PC-9 (cell line): Measurements from ENCODE around the gene OR7A17.

ENCODE experiments used
- EZH2 ChIP-seq: fragments of 200-600 bp; sonication (generic); IDR thresholded peaks from 2 replicates; pipeline ENCODE4 v1.8.0; 2017; ENCODE audit warnings: antibody characterized with exemption, low read depth
- TF ChIP-seq, protein P1 (sequence below): fragments of 200-600 bp; sonication (generic); conservative IDR thresholded peaks from 2 replicates; pipeline ENCODE4 v1.6.1; 2017; ENCODE audit warnings: mixed run types, antibody characterized with exemption, mild to moderate bottlenecking, moderate library complexity

GRCh38 chr19:14916848-14917247, 30.9 kb upstream of the OR7A17 start:
- TF ChIP-seq, protein P1, sequence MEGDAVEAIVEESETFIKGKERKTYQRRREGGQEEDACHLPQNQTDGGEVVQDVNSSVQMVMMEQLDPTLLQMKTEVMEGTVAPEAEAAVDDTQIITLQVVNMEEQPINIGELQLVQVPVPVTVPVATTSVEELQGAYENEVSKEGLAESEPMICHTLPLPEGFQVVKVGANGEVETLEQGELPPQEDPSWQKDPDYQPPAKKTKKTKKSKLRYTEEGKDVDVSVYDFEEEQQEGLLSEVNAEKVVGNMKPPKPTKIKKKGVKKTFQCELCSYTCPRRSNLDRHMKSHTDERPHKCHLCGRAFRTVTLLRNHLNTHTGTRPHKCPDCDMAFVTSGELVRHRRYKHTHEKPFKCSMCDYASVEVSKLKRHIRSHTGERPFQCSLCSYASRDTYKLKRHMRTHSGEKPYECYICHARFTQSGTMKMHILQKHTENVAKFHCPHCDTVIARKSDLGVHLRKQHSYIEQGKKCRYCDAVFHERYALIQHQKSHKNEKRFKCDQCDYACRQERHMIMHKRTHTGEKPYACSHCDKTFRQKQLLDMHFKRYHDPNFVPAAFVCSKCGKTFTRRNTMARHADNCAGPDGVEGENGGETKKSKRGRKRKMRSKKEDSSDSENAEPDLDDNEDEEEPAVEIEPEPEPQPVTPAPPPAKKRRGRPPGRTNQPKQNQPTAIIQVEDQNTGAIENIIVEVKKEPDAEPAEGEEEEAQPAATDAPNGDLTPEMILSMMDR, result peak; percentile 41; the same call in 1 of the 2 replicates
- no peak for TF ChIP-seq EZH2
